GM19351 (cell line): ENCODE measurements around the gene FOXRED2.
"Not testable (repeated sequence)": the region's sequence is repeated elsewhere in the genome, so short reads cannot be mapped to it uniquely, and the experiment has no call there.

Experiments used
- ATAC-seq: cut with Tn5 transposase; IDR thresholded peaks from one replicate; pipeline ENCODE4 v1.9.1; 2021; ENCODE audit warnings: mild to moderate bottlenecking, moderate library complexity; ENCODE audit not compliant: unreplicated experiment

FOXRED2 gene

GRCh38 chr22:36470162-36470993 is 36.5 kb downstream of the FOXRED2 start:
- no peak for ATAC-seq

GRCh38 chr22:36469094-36469710 is 37.6 kb downstream of the FOXRED2 start:
- ATAC-seq: no peak

GRCh38 chr22:36467946-36468345 is 38.9 kb downstream of the FOXRED2 start:
- ATAC-seq: no peak

GRCh38 chr22:36467042-36467810 is 39.6 kb downstream of the FOXRED2 start:
- no peak for ATAC-seq

- no peak for ATAC-seq
Observed at GRCh38 chr22:36466258-36466657, 40.6 kb downstream of the FOXRED2 start.

GRCh38 chr22:36465232-36466021 is 41.4 kb downstream of the FOXRED2 start:
- ATAC-seq: no peak

- no peak for ATAC-seq
Observed at GRCh38 chr22:36464715-36465231, 42.1 kb downstream of the FOXRED2 start.

GRCh38 chr22:36463783-36464184 is 43.1 kb downstream of the FOXRED2 start:
- no peak for ATAC-seq

GRCh38 chr22:36461665-36462649 is 44.9 kb downstream of the FOXRED2 start:
- no peak for ATAC-seq

GRCh38 chr22:36460202-36460601 is 46.6 kb downstream of the FOXRED2 start:
- no peak for ATAC-seq

GRCh38 chr22:36457688-36458450 is 49.0 kb downstream of the FOXRED2 start:
- no peak for ATAC-seq

- no peak for ATAC-seq
Observed at GRCh38 chr22:36456464-36456845, 50.4 kb downstream of the FOXRED2 start.

GRCh38 chr22:36455571-36456463 is 51.0 kb downstream of the FOXRED2 start:
- ATAC-seq: no peak

- ATAC-seq: no peak
Observed at GRCh38 chr22:36454916-36455570, 51.8 kb downstream of the FOXRED2 start.

- ATAC-seq: no peak
Observed at GRCh38 chr22:36453855-36454378, 52.9 kb downstream of the FOXRED2 start.

GRCh38 chr22:36452978-36453607 is 53.7 kb downstream of the FOXRED2 start:
- not testable (repeated sequence) for ATAC-seq
